IMR-90 (cell line): Measurements from ENCODE around the gene DCST2. TPM values are rescaled to one million over a fixed set of nuclear protein-coding genes. Genes with fewer than 3 reads are reported as not detected.

Experiments
- ATAC-seq: fragments of 200-7000 bp; cut with Tn5 transposase; 2 replicates; pipeline ENCODE4 v1.9.1; 2020; ENCODE audit warnings: low read depth, mild to moderate bottlenecking, moderate library complexity
- BruUV-seq: library from RNA; stranded (reverse); fragments of 400-500 nt; replicated peaks from 2 replicates; lab custom pipeline; 2021; lab: Mats Ljungman, UMichigan
- CTCF ChIA-PET: fragments of 300-600 bp; formaldehyde crosslinking; extraction: SDS; loops from one replicate; lab custom pipeline; 2021; ENCODE audit warnings: antibody characterized with exemption; lab: Yijun Ruan, JAX
- POLR2A ChIA-PET: fragments of 300-600 bp; sonication (Branson Sonifier 250); formaldehyde crosslinking; loops from one replicate; lab custom pipeline; 2022; ENCODE audit warnings: antibody characterized with exemption; ENCODE audit not compliant: unreplicated experiment; lab: Charles Lee
- DNase-seq: peaks from one replicate; pipeline ENCODE4 v3.0.0; 2013
- H2AFZ ChIP-seq: replicated peaks from 2 replicates; pipeline ENCODE3; 2013; ENCODE audit warnings: low read length, mild to moderate bottlenecking; ENCODE audit not compliant: poor library complexity
- H2AK5ac ChIP-seq: 2 replicates; pipeline ENCODE4 v1.6.1; 2013; ENCODE audit warnings: low read depth, low read length, inconsistent platforms
- H2AK9ac ChIP-seq: replicated peaks from 2 replicates; pipeline ENCODE3; 2013; ENCODE audit warnings: mild to moderate bottlenecking, low read depth, low read length, moderate library complexity; ENCODE audit not compliant: poor library complexity
- H2BK120ac ChIP-seq: 2 replicates; pipeline ENCODE4 v1.6.1; 2013; ENCODE audit warnings: low read depth, low read length, inconsistent platforms
- H2BK15ac ChIP-seq: 3 replicates; pipeline ENCODE4 v1.6.1; 2013; ENCODE audit warnings: low read depth, low read length, inconsistent platforms
- H2BK20ac ChIP-seq: 2 replicates; pipeline ENCODE4 v1.6.1; 2013; ENCODE audit warnings: low read depth, mild to moderate bottlenecking, inconsistent platforms, low read length, moderate library complexity
- H2BK5ac ChIP-seq: 2 replicates; pipeline ENCODE4 v1.6.1; 2013; ENCODE audit warnings: mild to moderate bottlenecking, low read depth, low read length, inconsistent platforms; ENCODE audit not compliant: poor library complexity, severe bottlenecking
- H3K14ac ChIP-seq: replicated peaks from 2 replicates; pipeline ENCODE4 v1.6.1; 2013; ENCODE audit warnings: low read depth, low read length, inconsistent platforms
- H3K18ac ChIP-seq: 2 replicates; pipeline ENCODE4 v1.6.1; 2013; ENCODE audit warnings: low read depth, low read length, control low read depth
- H3K23ac ChIP-seq: 2 replicates; pipeline ENCODE4 v1.6.1; 2013; ENCODE audit warnings: low read depth, low read length, inconsistent platforms
- H3K27ac ChIP-seq: 2 replicates; pipeline ENCODE4 v1.5.1; 2013; ENCODE audit warnings: mild to moderate bottlenecking, control low read depth, low read length; ENCODE audit not compliant: insufficient read depth
- H3K27me3 ChIP-seq: 2 replicates; pipeline ENCODE4 v1.6.1; 2013; ENCODE audit warnings: low read length; ENCODE audit not compliant: control insufficient read depth, insufficient read depth
- H3K36me3 ChIP-seq: 2 replicates; pipeline ENCODE4 v1.6.1; 2013; ENCODE audit warnings: low read length, mixed read lengths; ENCODE audit not compliant: control insufficient read depth, insufficient read depth
- H3K4ac ChIP-seq: 2 replicates; pipeline ENCODE4 v1.6.1; 2013; ENCODE audit warnings: low read depth, low read length, inconsistent platforms
- H3K4me1 ChIP-seq: 2 replicates; pipeline ENCODE4 v1.6.1; 2013; ENCODE audit warnings: low read length, mixed read lengths; ENCODE audit not compliant: control insufficient read depth, insufficient read depth
- H3K4me2 ChIP-seq: 2 replicates; pipeline ENCODE4 v1.6.1; 2013; ENCODE audit warnings: low read depth, mild to moderate bottlenecking, control low read depth, low read length, moderate library complexity
- H3K4me3 ChIP-seq: 2 replicates; pipeline ENCODE4 v1.5.1; 2013; ENCODE audit warnings: low read depth, mild to moderate bottlenecking, control low read depth, low read length, moderate library complexity; ENCODE audit not compliant: insufficient read depth
- H3K56ac ChIP-seq: 2 replicates; pipeline ENCODE4 v1.6.1; 2013; ENCODE audit warnings: low read length, inconsistent platforms; ENCODE audit not compliant: insufficient read depth; ENCODE audit errors: extremely low read depth
- H3K79me1 ChIP-seq, 2 experiments: 2 replicates each; pipeline ENCODE4 v1.6.1; 2013; ENCODE audit warnings: low read length in 2 of 2, inconsistent platforms in 1 of 2, low read depth in 1 of 2
- H3K9ac ChIP-seq: 2 replicates; pipeline ENCODE4 v1.6.1; 2013; ENCODE audit warnings: low read depth, low read length, control low read depth
- H3K9me1 ChIP-seq: 2 replicates; pipeline ENCODE4 v1.6.1; 2013; ENCODE audit warnings: low read length, inconsistent platforms; ENCODE audit not compliant: insufficient read depth
- H3K9me3 ChIP-seq: 2 replicates; pipeline ENCODE4 v1.6.1; 2013; ENCODE audit warnings: low read length; ENCODE audit not compliant: control insufficient read depth, insufficient read depth
- H4K20me1 ChIP-seq: 2 replicates; pipeline ENCODE4 v1.6.1; 2013; ENCODE audit warnings: low read length, inconsistent platforms; ENCODE audit not compliant: insufficient read depth
- H4K5ac ChIP-seq: 2 replicates; pipeline ENCODE4 v1.6.1; 2013; ENCODE audit warnings: mild to moderate bottlenecking, low read depth, low read length, control low read depth
- H4K8ac ChIP-seq, 2 experiments: 2 replicates each; pipeline ENCODE4 v1.6.1; 2013; ENCODE audit warnings: low read depth in 2 of 2, low read length in 2 of 2, control low read depth in 1 of 2, inconsistent platforms in 1 of 2
- H4K91ac ChIP-seq: 2 replicates; pipeline ENCODE4 v1.6.1; 2013; ENCODE audit warnings: low read depth, low read length, inconsistent platforms; ENCODE audit not compliant: insufficient read depth
- BHLHE40 ChIP-seq: fragments of 150-350 bp; IDR thresholded peaks from 2 replicates; pipeline ENCODE4 v1.6.1; 2016; ENCODE audit warnings: mild to moderate bottlenecking, low read depth, low read length
- CHD1 ChIP-seq: IDR thresholded peaks from 2 replicates; pipeline ENCODE4 v1.6.1; 2012; ENCODE audit warnings: low read depth, low read length, improper control_type of control experiment
- CTCF ChIP-seq: conservative IDR thresholded peaks from 2 replicates; pipeline ENCODE4 v1.5.1; 2012; ENCODE audit warnings: mild to moderate bottlenecking, low read depth, low read length, improper control_type of control experiment
- ELK1 ChIP-seq: fragments of 150-350 bp; IDR thresholded peaks from 2 replicates; pipeline ENCODE4 v1.6.1; 2016; ENCODE audit warnings: low read depth, mild to moderate bottlenecking, low read length, moderate library complexity, borderline replicate concordance
- MXI1 ChIP-seq: IDR thresholded peaks from 2 replicates; pipeline ENCODE4 v1.6.1; 2012; ENCODE audit warnings: low read depth, mild to moderate bottlenecking, low read length, moderate library complexity, borderline replicate concordance
- WGBS, 2 experiments: methylation state at CpG; one replicate each; pipeline versions ENCODE4 v1.1.5 to v1.1.7; 2013; ENCODE audit warnings: missing lambda C conversion rate in 2 of 2; ENCODE audit not compliant: insufficient read length in 1 of 2; ENCODE audit errors: extremely low coverage in 2 of 2; 5-methylcytosine and 5-hydroxymethylcytosine counted together
- dilution Hi-C: fragments of 300-500 bp; cut with HindIII; formaldehyde crosslinking; loops from one replicate; pipeline ENCODE4 v1.14.3; 2018; ENCODE audit warnings: low sequenced_read_pairs; ENCODE audit not compliant: unreplicated experiment
- in situ Hi-C: fragments of 300-500 bp; cut with MboI; formaldehyde crosslinking; loops from 3 replicates; pipeline ENCODE4 v1.14.3; 2019; ENCODE audit warnings: low sequenced_read_pairs, inconsistent platforms, mixed read lengths
- intact Hi-C: fragments of 100-400 bp; cut with micrococcal nuclease; formaldehyde crosslinking; loops from 2 replicates; pipeline ENCODE4 v1.10.0; 2022
- polyA plus RNA-seq, 3 experiments: library from polyadenylated mRNA; depleted of rRNA; stranded (reverse); fragments of >200 nt; gene quantifications; 2 replicates each; pipeline ENCODE4 v1.2.3, GENCODE V29; 2012; ENCODE audit warnings: low replicate concordance in 1 of 3
- total RNA-seq: library from RNA; depleted of rRNA; stranded (reverse); fragments of >200 nt; gene quantifications from 2 replicates; pipeline ENCODE4 v1.2.3, GENCODE V29; 2012

Gene DCST2
- total and polyA plus RNA-seq, 2 of the 4 experiments (the other 2 are of a cell fraction), result 0.14 TPM; not detected in 1

GRCh38 chr1:155052439-155053395 lies 19.1 kb upstream of the DCST2 start:
- BruUV-seq, result no TSS peak
- POLR2A ChIA-PET, result no interaction called here
- ATAC-seq, result no peak

More at GRCh38 chr1:155052439-155053395, 19.1 kb upstream of the DCST2 start:
- Histone ChIP-seq H2AK9ac (peak overlapping the region; percentile 62), H3K4ac (no peak overlapping the region; the same call in 1 of the 2 replicates), H3K18ac (no peak overlapping the region), H2BK20ac (no peak overlapping the region), H3K27me3 (no peaks in the 10 kb centered on the region), H2AK5ac (0 out of 2 replicates have a peak overlapping the region, but pooled peaks have one; percentile 18), H3K27ac (no peak overlapping the region), H3K9ac (no peak overlapping the region), H3K56ac (no peak overlapping the region), H2BK5ac (no peak overlapping the region), H4K5ac (no peak overlapping the region), H3K36me3 (peaks cover 8% of the 10 kb centered on the region; the same call in 1 of the 2 replicates), H2AFZ (peak overlapping the region; percentile 95), H2BK15ac (no peak overlapping the region), H3K9me1 (peaks cover 4% of the 10 kb centered on the region; the same call in 1 of the 2 replicates), H2BK120ac (no peak overlapping the region), H3K4me1 (peaks cover 8% of the 10 kb centered on the region), H3K79me1 (peaks cover 0 to 15% of the 10 kb centered on the region in 2 experiments; a peak in 2 of 4 replicates), H3K14ac (no peak overlapping the region), H4K8ac (no peak overlapping the region), H3K4me3 (no peak overlapping the region; the same call in 1 of the 2 replicates), H3K4me2 (peak overlapping the region; percentile 90), H4K20me1 (no peaks in the 10 kb centered on the region; the same call in 1 of the 2 replicates), H3K23ac (no peak overlapping the region), H4K91ac (no peak overlapping the region), H3K9me3 (no peaks in the 10 kb centered on the region)
- no peak for DNase-seq
- TF ChIP-seq CHD1, result no peak
- no peak for TF ChIP-seq ELK1
- TF ChIP-seq BHLHE40, result no peak
- TF ChIP-seq CTCF, result peak; percentile 24; the same call in 1 of the 2 replicates
- no peak for TF ChIP-seq MXI1
- WGBS, 2 experiments, result 40% methylated on average over 1 of the region's 12 CpGs; no CpG with 5 or more reads in 1 of the 2 experiments
- CTCF ChIA-PET, result interaction anchor here (0.6 to 1.3 kb wide), 4 partner anchors 18 to 32 kb away, joined by 3 to 6 read pairs (median 3); no protein-coding TSS in a partner anchor
- intact Hi-C loops, result loop anchor here (5.0 kb wide), 1 partner anchor 50 kb away; the partner anchor contains the start of gene ZBTB7B
- dilution Hi-C loops, result no loop called here
- in situ Hi-C loops, result loop anchor here (10.0 kb wide), 1 partner anchor 98 kb away; the partner anchor contains the start of gene PBXIP1
